Lower leg skin (tissue), 3 donors: ENCODE data around the gene ACTC1.

Experiments
- POLR2A ChIP-seq, 2 donors: fragments of 450-650 bp; IDR thresholded peaks; one replicate each; pipeline ENCODE4 v1.6.1; 2016 to 2017; ENCODE audit warnings: antibody characterized with exemption in 2 of 2, mild to moderate bottlenecking in 1 of 2, moderate library complexity in 1 of 2
- TF ChIP-seq, protein P1 (sequence below), 3 donors: fragments of 450-650 bp; IDR thresholded peaks; one replicate each; pipeline ENCODE4 v1.5.1; 2016; ENCODE audit warnings: antibody characterized with exemption in 3 of 3, mild to moderate bottlenecking in 3 of 3, moderate library complexity in 2 of 3

DNA sequence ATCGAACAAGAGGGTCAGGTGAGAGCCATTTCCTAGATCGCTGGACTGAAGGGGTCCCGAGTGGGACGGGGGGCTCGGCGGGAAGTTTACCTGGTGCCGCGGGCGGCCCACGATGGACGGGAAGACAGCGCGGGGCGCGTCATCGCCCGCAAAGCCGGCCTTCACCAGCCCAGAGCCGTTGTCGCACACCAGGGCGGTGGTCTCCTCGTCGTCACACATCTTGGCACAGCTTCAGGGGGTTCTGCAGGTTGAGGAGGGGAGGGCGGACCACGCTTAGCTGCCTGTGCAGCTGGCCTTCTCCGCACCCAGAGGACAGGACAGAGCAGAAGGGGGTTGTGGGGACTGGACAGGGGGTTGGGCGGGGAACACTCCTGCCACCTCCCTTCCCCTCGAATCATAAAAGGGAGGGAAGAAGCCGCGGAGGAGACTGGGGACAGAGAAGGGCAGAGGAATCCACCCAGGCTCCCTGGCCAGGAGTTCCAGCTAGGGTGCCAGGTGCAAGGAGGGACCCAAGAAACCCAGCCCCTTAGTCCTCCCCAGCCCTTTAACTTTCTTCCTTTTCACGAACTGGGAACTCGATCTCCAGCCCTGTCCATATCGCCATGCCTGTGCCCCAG, 651 bp downstream of the ACTC1 start:
- TF ChIP-seq, protein P1, sequence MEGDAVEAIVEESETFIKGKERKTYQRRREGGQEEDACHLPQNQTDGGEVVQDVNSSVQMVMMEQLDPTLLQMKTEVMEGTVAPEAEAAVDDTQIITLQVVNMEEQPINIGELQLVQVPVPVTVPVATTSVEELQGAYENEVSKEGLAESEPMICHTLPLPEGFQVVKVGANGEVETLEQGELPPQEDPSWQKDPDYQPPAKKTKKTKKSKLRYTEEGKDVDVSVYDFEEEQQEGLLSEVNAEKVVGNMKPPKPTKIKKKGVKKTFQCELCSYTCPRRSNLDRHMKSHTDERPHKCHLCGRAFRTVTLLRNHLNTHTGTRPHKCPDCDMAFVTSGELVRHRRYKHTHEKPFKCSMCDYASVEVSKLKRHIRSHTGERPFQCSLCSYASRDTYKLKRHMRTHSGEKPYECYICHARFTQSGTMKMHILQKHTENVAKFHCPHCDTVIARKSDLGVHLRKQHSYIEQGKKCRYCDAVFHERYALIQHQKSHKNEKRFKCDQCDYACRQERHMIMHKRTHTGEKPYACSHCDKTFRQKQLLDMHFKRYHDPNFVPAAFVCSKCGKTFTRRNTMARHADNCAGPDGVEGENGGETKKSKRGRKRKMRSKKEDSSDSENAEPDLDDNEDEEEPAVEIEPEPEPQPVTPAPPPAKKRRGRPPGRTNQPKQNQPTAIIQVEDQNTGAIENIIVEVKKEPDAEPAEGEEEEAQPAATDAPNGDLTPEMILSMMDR (IDR thresholded peaks at IDR 0.05) = no peak
- no peak for TF ChIP-seq POLR2A (IDR thresholded peaks at IDR 0.05)
